Cardiac muscle cell (in vitro differentiated cells and primary cell): ENCODE data around the gene CBX2. TPM values are rescaled to one million over a fixed set of nuclear protein-coding genes. Genes with fewer than 3 reads are reported as not detected.

Experiments
- DNase-seq, 2 donors: peaks; one replicate each; pipeline versions ENCODE4 v3.0.0 to v3.0.0-alpha.2; 2010 to 2017; ENCODE audit warnings: low read depth in 1 of 2, low spot score in 1 of 2
- H3K27ac ChIP-seq: fragments of 200-600 bp; sonication (generic); 2 replicates; pipeline ENCODE4 v1.5.1; 2016
- H3K27me3 ChIP-seq: fragments of 200-600 bp; sonication (generic); 2 replicates; pipeline ENCODE4 v1.6.0; 2016; ENCODE audit warnings: control low read depth
- H3K36me3 ChIP-seq: fragments of 200-600 bp; sonication (generic); 2 replicates; pipeline ENCODE4 v1.5.1; 2016; ENCODE audit warnings: control low read depth
- H3K4me1 ChIP-seq: fragments of 200-600 bp; sonication (generic); 2 replicates; pipeline ENCODE4 v1.8.1; 2017; ENCODE audit warnings: low read depth, mild to moderate bottlenecking, mixed run types
- H3K4me3 ChIP-seq: fragments of 200-600 bp; sonication (generic); 2 replicates; pipeline ENCODE4 v1.5.1; 2016; ENCODE audit warnings: mild to moderate bottlenecking
- H3K9me3 ChIP-seq: fragments of 200-600 bp; sonication (generic); 2 replicates; pipeline ENCODE4 v1.5.1; 2017; ENCODE audit warnings: low read depth, mild to moderate bottlenecking, control low read depth
- CTCF ChIP-seq: IDR thresholded peaks from 2 replicates; pipeline ENCODE4 v1.5.1; 2012; ENCODE audit warnings: low read depth, mild to moderate bottlenecking, low read length
- polyA plus RNA-seq: library from polyadenylated mRNA; unstranded; fragments of >200 nt; fragmentation: Nextera tagmentation; extraction: Ambion mirVana; gene quantifications from 2 replicates; pipeline ENCODE4 v1.2.1, GENCODE V29; 2016
- total RNA-seq: library from RNA; depleted of rRNA; stranded (reverse); fragments of >200 nt; gene quantifications from 2 replicates; pipeline ENCODE4 v1.2.3, GENCODE V29; 2016

CBX2 gene
- total and polyA plus RNA-seq, 2 experiments from 2014 or later: 25.8 to 51.1 TPM

- Histone ChIP-seq H3K36me3 (no peaks in the 10 kb centered on the region), H3K27me3 (no peaks in the 10 kb centered on the region), H3K27ac (peak overlapping the region; percentile 61), H3K4me3 (peak overlapping the region; percentile 38), H3K9me3 (no peaks in the 10 kb centered on the region), H3K4me1 (peaks cover 7% of the 10 kb centered on the region)
- peak; percentile 36 for TF ChIP-seq CTCF
- DNase-seq: peak; percentile 58 to 67
Measured at GRCh38 chr17:79777120-79777893, 641 bp upstream of the CBX2 start.

- Histone ChIP-seq H3K4me1 (peaks cover 7% of the 10 kb centered on the region), H3K36me3 (no peaks in the 10 kb centered on the region), H3K9me3 (no peaks in the 10 kb centered on the region), H3K4me3 (peak overlapping the region; percentile 93), H3K27me3 (no peaks in the 10 kb centered on the region), H3K27ac (peak overlapping the region; percentile 38)
- peak in 1 of 2 donors; percentile 58 for DNase-seq
- TF ChIP-seq CTCF: no peak
Measured at GRCh38 chr17:79778504-79779083, 646 bp downstream of the CBX2 start.

- Histone ChIP-seq H3K36me3 (peaks cover 2% of the 10 kb centered on the region), H3K27me3 (no peaks in the 10 kb centered on the region), H3K9me3 (no peaks in the 10 kb centered on the region), H3K4me1 (peaks cover 7% of the 10 kb centered on the region), H3K27ac (peak overlapping the region; percentile 37), H3K4me3 (peak overlapping the region; percentile 93)
- DNase-seq: no peak
- no peak for TF ChIP-seq CTCF
Measured at GRCh38 chr17:79779084-79779529, 1.2 kb downstream of the CBX2 start.

- H3K9me3 ChIP-seq: no peaks in the 10 kb centered on the region
- no peak for DNase-seq
- H3K4me1 ChIP-seq: peaks cover 7% of the 10 kb centered on the region
- no peak overlapping the region for H3K4me3 ChIP-seq
- TF ChIP-seq CTCF: no peak
- H3K27me3 ChIP-seq: no peaks in the 10 kb centered on the region
- H3K36me3 ChIP-seq: peaks cover 5% of the 10 kb centered on the region
- no peak overlapping the region for H3K27ac ChIP-seq
Measured at GRCh38 chr17:79779661-79780365, 1.9 kb downstream of the CBX2 start.

GRCh38 chr17:79781012-79781650 is 3.2 kb downstream of the CBX2 start:
- Histone ChIP-seq H3K4me1 (peaks cover 9% of the 10 kb centered on the region), H3K27ac (no peak overlapping the region), H3K9me3 (no peaks in the 10 kb centered on the region), H3K27me3 (no peaks in the 10 kb centered on the region), H3K4me3 (no peak overlapping the region), H3K36me3 (peaks cover 11% of the 10 kb centered on the region)
- DNase-seq: no peak
- no peak for TF ChIP-seq CTCF
